GOT3 (cell line): ENCODE results near the gene TACR1.
A peak's percentile ranks its signal among the peaks of the same experiment; 100 is the strongest.
"Not testable (repeated sequence)": the region's sequence is repeated elsewhere in the genome, so short reads cannot be mapped to it uniquely, and the experiment has no call there.

Experiments
- DNase-seq: peaks from one replicate; lab custom pipeline; 2025; ENCODE audit warnings: mixed read lengths; lab: John Stamatoyannopoulos, UW

TACR1 gene

DNA sequence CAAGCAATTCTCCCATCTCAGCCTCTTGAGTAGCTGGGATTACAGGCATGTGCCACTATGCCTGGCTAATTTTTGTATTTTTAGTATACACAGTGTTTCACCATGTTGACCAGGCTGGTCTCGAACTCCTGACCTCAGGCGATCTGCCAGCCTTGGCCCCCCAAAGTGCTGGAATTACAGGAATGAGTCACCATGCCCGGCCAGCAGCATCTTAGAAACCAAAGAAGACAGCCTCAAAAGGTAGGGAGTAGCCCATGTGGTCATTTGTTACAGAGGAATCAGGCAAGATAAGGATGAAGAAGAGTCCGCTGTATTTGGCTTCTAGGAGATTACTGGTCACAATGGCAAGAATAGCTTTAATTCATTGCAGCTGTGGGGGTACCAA, 53.1 kb downstream of the TACR1 start:
- DNase-seq, result not testable (repeated sequence)

- no peak for DNase-seq
Observed at GRCh38 chr2:75142081-75142480, 57.2 kb downstream of the TACR1 start.

GRCh38 chr2:75140288-75140687, 59.0 kb downstream of the TACR1 start:
- no peak for DNase-seq

DNA sequence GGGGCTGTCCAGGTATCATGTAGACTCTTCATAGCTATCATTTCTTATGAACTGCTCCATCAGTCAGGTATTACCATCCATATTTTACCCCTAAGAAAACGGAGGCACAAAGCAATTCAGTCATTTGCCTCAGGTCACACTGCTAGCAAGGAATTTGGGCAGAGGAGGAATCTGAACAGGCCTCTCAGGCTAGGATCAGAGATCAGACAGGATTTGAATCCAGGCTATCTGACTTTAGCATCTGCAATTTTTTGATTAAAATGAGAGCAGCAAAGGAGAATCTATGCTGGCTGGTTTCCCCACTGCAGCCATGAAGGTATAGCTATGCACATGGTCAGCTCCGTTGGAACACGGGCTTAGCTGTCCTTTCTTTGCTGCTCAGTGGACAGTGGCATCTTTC, 60.1 kb downstream of the TACR1 start:
- DNase-seq, result no peak

DNA sequence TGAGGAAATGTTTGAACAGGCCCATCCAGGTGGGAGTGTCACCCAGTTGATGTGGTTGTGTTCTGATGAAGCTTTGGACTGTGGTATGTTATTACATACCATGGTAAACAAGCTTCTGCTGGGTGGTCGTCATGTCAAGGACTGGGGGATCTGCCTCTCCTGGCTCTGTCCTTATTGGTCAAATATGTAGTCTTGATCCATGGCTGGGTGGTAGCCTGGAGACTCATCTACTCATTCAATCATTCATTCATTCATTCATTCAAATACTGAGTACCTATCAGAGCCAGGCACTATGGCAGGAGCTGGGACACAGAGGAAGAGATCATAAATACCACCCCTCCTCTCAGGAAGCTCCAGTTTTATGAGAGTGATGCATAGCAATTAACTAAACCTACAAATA, 60.8 kb downstream of the TACR1 start:
- no peak for DNase-seq

DNA sequence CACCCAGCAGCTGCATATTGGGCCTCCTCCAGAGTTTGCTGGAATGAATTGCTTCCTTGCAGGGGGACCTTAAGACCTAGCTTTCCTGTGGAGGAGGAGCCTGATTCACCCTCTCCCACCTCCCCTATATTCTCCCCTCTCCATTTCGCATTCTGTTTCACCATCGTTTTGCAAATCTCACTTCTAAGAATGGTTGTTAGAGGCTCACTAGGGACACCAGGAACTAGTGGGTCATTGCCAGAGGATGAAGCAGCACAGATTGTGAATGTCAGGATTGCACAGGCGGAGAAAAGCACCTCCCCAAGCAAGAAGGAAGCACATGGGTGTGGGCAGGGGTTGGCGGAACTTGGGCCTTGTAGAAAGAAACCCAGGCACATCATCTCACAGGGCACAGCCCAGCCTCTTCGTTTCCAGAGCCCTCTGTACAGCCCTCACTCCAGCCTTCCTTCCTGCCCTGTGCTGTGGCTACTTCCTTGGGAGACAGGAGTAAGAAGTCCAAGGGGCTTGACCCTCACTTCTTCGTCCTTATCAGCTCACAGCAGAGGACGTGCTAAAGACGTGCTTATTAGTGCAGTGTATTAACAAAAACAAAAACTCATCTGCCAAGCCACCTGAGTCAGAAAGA, 63.4 kb downstream of the TACR1 start:
- DNase-seq, result no peak

DNA sequence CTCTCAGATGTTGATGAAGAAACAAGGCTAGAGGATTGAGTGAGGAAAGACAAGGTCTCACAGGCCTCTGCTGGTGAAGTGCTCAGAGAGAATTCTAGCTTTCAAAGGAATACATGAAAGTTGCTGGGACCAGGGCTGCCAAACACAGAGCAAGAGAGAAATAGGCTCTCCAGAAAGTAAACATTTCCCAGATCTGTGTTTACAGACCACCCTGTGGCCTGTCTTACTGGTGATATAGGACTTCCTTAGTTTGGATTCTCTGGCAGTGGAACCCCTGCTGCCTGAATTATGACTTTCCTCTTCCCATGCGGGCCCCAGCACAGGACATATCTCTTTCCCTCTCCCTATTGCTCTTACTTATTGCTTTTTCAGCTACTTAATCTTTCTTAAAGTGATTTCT, 64.5 kb downstream of the TACR1 start:
- no peak for DNase-seq

GRCh38 chr2:75133621-75134570, 65.4 kb downstream of the TACR1 start:
- peak; percentile 37 for DNase-seq

- no peak for DNase-seq
Observed at GRCh38 chr2:75130171-75130570, 69.1 kb downstream of the TACR1 start.

DNA sequence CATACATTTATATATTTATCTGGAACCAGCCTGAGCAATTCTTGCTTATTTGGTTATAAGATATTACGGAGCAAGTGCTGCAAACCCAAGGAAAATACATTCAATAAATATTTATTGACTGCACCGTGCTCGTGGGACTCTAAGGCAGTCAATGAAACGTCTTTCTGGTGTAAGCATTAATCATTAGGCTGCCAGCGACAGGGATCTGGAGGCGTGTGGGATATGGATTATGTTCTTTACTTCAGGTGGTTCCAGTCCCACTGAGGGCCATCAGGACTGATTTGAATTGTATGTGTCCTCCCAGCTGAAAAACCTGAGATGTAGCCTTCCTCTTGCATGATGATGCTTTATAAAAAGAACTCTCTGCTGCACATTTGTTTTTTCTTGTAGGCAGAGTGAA, 75.4 kb downstream of the TACR1 start:
- DNase-seq, result no peak

DNA sequence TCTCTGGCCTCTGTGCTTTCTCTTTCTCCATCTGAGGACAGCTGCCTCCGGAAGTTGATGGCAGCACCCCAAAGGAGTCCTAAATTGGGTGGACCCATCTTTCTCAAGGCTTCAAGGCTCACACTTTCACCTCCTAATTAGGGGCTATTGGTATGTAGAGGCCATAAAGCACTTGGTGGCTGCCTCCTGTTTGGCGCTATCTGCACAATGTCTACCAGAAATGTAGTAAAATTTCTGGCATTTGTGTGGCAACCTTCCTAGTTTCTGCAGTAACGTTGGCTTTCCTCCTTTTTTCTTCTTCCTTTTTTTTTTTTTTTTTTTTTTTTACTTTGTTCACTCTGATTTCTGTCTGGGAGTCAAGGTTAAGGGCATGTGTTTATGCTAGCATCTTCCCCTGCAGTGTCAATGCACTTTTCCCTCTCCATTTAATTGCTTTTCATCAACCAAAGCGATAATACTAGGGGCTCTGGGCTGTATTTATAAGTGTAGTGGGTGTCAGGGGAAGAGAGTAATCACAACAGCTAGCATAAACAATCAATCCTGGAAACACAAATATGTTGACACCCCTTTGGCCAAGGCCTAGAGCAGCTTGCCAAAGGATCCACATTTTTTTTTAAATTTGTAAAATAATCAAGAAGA, 86.0 kb downstream of the TACR1 start:
- no peak for DNase-seq

DNA sequence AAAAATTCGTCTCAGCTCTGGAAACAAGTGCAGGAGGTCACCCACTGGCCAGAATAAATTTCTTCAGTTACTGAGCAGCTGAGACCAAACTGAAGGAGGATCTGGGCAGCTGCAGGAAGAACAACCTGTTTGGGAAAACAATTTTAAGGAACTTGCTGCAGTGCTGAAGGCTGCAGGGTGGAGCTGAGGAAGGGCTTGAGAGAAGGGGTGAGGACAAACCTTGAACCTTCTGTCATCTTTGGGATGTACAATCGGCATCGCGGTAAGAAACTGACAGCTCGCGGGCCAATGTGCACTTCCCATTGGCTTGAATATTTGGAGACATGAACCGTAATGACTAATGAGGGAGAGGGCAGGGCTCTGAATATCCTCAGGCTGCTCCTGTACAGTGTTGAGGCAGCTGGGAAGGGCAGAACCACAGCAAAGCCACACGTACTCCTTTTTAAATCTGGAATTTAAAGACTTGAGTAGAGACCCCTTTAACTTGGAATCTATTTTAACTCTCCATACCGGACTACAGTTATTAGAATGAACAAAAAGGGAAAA, 90.3 kb downstream of the TACR1 start:
- no peak for DNase-seq

GRCh38 chr2:75102011-75102410, 97.3 kb downstream of the TACR1 start:
- DNase-seq, result no peak

DNA sequence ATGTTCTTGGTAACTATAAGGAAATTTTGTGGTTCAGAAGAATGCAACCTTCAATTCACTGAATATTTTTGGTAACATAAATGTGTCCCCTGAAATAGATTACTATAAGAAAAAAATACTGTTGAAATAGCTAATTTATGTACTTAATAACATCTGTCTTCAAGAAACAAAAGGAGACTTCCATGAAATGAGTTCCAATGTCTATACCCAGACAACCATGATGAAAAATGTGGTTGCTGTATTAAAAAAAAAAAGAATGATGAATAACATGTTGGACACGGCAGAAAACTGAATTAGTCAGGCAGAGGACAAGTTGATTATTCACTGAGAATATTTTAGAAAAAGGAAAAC, 98.5 kb downstream of the TACR1 start:
- no peak for DNase-seq

DNA sequence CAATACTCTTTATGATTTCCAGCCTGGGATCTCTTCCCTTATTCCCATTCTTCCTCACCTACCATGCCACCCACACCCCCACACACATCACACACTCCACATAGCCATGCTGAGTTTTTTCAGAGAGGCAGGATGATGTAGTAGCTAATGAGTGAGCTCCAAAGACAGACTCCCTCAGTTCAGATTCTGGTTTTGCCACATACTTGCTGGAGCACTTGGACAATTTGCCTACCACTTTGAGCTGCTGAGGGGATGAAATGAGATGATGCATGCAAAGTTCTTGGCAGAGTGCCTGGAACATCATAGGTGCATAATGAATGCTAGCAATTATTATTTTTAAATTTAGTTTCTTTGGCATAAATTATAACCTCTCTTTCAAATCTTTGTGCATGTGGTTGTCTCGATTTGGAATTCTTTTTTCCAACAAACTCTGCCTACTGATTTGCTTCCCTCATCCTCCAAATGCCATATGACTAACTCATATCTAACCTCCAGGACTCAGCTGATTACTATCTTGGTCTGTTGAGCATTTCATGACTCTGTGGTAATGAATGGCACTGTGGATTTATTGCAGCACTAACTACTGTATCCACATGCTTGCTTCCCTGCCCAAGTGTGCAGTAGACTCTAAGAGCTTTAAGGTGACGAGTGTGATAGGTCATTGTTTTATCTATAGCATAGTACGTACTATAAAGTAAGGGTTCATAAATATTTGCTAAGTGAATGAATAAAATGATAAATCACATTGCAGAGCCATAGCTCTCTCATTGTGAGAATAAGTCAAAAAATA, 99.1 kb downstream of the TACR1 start:
- no peak for DNase-seq

DNA sequence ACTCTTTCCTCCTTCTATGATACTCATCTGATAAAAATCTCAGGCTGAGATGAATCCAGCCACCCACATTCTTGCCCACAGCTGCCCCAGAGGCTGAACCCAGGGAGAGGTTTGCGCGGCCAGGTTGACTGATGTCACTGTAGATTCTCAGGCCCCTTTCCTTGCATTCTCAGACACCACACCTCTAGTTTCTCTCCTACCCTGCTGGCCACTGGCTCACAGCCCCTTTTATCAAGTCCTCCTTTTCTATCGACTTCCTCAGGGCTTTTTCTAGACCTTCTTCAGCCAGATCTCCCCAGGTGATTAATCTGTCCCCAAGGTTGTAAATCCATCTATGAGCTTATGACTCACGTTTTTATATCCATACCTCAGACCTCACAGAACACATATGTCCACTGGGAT, 99.8 kb downstream of the TACR1 start:
- DNase-seq, result no peak

GRCh38 chr2:75098856-75099255, 100.5 kb downstream of the TACR1 start:
- DNase-seq, result no peak

- DNase-seq, result no peak
Observed at GRCh38 chr2:75097831-75098230, 101.5 kb downstream of the TACR1 start.

- DNase-seq, result no peak
Observed at GRCh38 chr2:75094405-75094804, 104.9 kb downstream of the TACR1 start.

DNA sequence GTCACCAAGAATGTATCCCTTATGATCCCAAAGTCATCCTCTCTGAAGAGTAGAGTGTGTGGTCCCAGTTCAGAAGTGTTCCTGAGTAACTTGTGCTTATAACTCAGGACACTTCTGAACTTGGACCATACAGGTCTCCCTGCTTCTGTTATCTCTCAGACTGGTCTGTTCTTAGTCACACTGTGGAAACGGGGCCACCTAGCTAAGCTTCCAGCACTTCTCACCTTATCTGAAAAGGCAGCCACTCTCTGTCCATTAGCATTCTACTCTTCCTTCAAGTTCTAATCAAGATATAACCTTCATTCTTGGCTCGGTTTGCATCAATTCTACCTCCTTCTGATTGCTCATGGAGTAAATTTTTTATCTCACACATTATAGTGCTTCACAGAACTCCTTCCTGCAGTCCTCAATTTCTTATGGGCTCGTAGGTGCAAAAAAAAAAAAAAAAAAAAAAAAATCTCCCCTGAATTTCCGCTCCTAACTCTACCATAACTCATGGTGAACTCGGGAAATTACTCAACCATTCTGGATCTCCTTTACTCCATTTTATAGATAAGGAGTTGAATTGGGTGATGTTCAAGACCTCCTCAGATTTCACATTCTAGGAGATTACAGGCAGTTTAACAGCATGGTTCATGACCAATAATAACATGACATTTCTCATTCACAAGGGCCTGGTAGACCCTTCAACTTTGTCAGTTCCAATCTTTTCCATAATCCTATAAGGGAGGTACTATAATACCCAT, 108.4 kb downstream of the TACR1 start:
- no peak for DNase-seq

- no peak for DNase-seq
Observed at GRCh38 chr2:75089471-75089870, 109.8 kb downstream of the TACR1 start.
